Amniotic epithelial cell (primary cell): ENCODE results near the gene RPL31.

Experiments used
- DNase-seq: peaks from one replicate; pipeline ENCODE4 v3.0.0-alpha.2; 2010; ENCODE audit warnings: low read depth

RPL31 gene

DNA sequence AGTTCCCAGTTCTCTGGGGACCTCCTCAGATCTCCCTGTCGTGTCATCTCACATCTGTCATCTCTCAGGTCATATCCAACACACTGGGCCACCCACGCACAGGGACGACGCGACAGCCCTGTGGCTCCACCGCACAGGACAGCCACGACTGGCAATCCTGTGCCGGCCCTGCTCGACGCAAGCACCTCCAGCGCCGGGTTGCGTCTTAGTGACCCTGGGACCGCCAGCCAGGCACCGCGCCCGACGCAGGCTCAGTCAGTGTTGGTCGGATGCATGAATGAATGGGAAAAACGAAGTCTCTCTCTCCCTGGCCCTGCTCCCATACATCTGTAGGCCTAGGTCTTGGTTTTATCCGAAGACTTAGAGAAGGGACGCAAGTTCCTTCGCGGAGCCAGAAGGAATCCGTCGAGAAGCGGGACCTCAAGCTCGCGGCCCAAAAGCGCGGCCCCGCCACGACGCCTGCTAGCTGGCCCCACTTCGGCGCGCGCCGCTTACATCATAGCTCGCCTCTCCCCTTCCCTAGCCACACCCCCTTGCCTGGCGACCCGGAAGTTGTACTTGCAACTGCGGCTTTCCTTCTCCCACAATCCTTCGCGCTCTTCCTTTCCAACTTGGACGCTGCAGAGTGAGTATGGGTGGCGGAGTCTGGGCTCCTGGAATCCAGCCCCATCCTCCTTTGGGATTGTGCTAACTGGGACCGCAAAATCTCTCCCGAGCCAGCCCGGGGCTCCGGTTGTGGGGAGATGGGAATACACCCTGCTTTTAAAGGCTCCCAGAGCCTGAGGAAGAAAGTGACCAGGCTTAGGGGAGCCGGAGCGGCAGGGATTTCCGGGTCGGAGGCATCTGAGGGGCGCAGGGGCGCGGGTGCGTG lies at the start of gene RPL31:
Gene RPL31, plus strand, starts transcription at position 599 of the 871 bp plus-strand sequence. CDS start 413 bp downstream, outside the sequence.
- peak; percentile 96 for DNase-seq

DNA sequence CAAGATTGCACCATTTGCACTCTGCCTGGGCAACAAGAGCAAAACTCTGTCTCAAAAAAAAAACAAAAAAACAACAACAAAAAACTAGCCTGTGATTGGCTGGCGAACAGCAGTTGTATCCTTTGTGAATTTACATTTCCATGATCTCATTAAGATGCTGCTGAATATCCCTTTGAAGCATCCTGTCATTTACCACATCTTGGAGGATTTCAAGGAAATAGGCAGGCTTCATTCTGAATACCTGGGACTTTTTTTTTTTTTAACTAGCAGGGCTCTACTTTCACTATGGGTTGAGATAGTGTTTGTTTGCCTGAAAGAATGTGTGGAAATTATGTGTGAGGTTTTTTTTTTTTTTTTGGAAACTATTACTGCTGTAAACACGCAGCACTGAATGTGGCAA lies 49.6 kb upstream of the RPL31 start:
- DNase-seq = no peak

DNA sequence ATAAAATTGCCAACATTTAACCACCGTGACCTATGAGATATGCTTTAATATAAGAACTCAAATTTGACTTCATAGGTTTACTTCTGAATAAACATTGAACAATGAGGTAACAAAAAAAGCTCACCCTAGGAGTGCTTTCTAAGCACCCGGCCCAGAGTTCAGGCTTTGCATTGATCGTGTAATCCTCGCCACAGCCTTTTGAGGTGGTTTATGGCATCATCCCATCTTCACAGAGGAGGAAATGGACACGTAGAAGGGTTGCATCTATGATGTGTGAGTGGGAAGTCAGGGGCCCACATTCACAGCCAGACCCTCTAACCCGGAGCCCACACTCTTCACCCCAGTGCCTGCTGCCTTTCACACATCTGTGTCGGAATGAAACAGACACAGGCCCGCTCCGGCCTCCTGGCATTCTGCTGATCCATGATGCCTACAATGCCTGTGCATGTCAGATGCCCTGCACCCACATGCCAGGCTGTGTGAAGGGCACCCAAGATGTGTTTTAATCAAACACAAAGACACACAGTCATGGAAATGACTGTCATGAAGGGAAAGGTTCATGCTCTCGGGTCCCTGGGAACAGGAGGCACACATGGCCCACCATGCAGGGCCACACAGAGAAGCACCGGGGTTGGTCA lies 48.6 kb upstream of the RPL31 start:
- DNase-seq = no peak

DNA sequence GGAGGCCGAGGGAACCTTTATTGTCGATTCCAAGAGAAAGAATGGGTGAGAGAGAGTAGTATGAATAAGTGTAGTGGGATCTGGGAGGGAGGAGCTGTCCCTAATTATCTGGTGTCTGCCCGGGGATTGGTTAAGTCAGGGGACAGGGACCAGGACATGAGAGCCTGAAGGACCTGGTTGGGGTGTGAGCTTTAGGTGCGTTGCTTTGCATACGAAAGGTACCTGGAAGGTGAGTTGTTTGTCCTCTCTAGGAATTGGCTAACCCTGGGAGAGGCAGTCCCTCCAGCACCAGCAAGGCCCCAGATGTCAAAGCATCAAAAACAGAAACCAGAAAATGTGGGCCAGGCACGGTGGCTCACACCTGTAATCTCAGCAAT lies 48.1 kb upstream of the RPL31 start:
- no peak for DNase-seq

DNA sequence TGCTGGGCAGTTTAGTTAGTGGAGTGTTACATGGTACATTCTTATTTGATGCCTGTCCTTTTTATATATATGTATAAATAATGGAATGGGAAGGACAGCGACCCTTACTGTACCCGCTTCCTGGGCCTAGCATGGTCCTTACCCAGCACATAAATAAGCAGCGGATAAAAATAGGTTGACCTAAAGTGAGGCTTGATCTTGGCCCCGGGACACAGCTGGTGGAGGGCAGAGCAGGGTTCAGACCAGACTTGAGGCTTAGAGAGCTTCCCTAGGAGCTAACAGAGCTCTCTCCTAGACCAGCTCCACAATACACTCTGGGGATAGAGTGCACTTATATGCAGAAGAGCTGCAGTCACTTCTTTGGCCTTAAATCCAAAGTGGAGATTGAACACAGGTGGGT lies 46.9 kb upstream of the RPL31 start:
- DNase-seq = no peak

DNA sequence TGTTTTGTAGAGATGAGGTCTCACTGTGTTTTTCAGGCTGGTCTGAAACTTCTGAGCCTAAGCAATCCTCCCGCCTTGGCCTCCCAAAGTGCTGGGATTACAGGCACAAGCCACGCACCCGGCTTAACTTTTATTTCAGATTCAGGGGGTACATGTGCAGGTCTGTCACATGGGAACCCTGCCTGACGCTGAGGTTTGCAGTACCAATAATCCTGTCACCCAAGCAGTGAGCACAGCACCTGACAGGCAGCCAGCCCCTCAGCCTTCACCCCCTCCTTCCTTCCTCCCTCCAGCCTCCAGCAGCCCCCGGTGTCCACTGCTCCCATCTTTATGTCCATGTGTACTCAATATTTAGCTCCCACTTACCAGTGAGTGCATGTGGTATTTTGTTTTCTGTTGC lies 46.0 kb upstream of the RPL31 start:
- DNase-seq = no peak

DNA sequence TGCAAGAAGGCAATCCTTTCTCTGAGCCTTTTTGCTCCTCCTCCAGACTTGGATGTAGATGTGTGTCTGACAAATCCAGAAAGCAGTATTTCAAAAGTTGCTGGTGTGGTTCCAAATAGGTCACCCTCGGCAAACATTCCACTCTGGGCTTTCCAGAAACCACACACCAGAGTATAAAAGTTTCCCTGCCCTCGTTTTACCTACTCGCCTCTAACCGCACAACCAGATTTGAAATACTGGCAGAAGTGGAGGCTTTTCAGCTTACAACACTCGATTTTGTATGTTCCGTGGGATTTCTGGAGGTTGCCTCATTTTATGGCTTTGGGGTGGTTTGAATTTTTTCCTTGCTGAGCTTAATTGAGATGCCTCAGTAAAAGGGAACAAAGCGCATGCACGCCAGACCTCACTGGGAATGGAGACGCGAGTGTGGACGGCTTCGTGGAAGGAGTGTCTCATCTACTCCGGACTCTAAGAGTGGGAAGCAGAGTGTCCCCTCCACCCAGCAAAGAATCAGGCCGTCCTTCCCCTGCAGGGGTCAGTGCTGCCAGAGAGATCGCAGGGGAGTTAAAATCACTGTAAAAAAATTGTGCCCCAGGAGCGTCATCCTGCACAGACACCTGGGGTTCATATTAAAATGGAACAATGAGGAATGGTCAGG lies 44.0 kb upstream of the RPL31 start:
- DNase-seq = peak; percentile 99

DNA sequence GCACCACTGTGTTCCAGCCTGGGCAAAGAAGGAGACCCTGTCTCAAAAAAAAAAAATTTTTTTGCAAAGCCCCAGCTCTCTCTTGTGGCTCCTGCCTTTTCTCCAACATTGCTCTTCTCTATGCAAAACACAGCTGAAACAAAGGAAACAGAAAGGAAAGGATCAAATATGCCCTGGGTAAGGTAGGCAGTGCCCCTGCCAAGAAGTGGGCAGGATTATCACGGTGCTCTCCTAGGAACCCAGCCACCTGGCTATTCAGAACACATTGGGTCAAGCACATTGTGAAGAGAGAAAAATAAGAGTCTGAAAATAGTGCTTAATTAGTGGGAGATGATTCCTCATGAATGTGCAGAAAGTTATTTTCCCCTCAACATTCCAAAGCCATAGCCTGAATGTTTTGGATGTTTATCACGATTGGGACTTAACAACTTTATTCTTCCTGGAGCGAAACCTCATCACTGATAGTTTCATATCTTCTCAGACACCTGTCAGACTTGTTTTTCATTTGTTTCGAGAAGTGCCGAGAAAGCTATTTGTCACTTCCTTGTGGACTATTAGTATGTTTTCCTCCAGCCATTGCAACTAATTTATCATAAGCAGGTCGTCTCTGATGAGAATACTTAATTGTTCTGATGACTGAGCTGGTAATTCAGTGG lies 42.7 kb upstream of the RPL31 start:
- peak; percentile 75 for DNase-seq

DNA sequence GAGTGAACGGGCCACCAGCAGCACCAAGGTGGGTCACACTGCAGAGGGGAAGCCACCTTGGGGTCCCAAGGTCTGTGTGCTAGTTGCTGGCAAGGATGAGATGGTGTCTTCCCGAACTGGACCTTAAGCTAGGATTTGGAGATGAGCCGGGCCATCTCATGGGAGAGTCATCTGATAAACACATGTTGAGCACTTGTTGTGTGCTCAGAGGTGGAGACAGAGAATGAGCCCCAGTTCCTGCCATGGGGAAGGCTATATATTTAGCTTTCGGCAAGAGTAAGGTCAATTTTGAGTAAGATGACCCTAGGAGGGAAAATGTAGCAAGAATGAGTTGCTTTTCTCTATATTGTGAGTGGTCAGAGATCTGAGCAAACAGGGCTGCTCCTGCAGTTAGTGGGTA lies 41.4 kb upstream of the RPL31 start:
- no peak for DNase-seq

DNA sequence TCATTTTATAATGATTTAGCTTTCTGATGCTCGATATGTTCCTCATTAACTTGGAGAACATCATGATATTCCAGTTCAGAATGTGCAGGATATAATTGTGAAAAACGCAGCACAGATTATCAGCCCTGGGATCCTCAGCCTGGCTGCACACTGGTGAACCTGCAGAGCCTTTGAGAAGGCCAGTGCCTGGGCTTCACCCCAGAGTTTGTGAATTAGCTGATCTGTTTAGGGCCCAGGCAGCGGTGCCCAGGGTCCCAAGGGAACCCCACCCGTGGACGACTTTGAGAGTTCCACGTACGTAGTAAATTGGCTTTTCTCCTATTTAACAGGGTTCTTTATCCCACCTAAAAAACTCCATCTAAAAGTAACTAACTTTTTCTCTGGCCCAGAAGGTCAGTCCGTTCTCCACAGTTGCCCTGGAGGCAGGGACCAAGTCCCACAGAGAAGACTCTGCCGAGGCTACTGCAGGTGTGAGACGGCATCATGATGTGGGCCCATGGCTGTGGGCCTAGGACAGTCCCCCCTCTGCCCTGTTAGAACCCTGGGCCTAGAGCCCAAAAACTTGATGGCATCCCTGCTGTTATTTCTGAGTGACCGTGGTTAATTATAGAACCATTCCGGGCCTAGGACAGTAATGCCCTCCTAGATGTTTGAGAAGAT lies 39.6 kb upstream of the RPL31 start:
- no peak for DNase-seq

DNA sequence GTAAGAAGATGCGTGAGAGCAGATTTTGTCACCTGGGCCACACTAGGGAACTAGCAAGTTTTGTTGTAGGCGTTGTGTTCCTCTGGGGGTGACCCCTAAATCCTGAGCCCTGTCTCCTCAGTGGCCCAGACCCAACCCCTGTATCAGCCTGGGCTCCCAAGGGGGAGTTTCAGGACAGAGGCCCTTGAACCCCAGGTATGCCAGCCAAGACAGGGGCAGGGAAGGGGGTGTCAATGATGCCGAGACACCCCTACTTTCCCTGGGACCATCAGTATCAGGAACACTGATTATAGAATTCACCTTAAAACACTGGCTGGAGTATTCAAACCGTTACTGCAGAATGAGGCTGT lies 39.1 kb upstream of the RPL31 start:
- no peak for DNase-seq

DNA sequence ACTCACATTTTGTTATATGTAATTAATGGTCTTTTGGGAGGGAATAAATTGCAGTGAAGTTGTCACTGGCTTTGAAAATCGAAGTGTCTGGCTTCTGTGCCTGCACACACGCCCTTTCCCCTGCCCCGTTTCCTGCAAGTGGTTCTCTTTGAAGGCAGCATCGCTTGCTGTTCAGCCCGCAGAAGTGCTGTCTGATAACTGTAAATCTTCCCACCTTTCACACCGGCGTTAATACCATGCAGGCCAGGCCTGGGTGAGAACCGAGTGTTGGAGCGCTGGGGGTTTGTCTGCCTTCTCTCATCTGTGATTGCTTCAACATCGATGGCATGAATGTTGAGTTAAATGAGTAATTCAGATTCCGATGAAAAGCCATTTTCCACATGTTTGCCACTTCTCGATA lies 37.9 kb upstream of the RPL31 start:
- DNase-seq = no peak

DNA sequence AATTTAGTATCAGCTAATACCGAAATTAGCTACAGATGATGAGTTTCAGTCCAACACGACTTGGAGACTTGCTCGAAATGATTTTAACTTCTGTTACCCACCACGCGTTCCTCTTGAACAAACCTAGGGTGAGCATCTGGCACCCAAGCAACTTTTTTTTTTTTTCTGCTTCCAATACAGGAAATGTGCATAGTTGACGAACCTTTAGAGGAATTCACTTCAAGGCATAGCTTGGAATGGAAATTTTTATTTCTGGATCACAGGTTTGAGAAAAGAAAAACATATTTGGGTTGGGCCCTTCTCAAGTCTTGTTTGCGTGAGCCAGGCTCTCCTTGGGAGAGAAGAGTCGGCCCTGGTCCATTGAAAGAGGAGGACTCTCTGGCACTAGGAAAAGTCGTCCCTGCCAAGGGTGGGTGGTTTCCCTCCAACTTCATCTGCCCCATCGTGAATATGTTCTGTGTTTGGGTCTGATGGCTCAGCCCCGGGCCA lies 37.4 kb upstream of the RPL31 start:
- no peak for DNase-seq

DNA sequence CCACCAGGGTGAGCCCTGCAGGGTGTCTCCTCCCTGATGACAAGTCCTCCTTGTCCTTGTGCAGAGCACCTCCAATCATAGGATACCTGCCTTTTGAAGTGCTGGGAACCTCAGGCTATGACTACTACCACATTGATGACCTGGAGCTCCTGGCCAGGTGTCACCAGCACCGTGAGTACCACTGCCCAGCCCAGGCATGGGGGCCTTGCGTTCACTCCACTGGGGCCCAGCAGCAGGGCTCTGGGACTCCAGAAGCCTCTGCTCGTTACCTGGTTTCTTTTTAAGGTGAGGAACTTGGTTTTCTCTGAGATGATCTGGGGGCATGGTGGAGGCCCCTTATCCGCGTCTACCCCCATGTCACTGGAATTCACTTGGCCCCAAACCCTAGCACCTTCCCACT lies 36.5 kb upstream of the RPL31 start:
- DNase-seq = no peak

DNA sequence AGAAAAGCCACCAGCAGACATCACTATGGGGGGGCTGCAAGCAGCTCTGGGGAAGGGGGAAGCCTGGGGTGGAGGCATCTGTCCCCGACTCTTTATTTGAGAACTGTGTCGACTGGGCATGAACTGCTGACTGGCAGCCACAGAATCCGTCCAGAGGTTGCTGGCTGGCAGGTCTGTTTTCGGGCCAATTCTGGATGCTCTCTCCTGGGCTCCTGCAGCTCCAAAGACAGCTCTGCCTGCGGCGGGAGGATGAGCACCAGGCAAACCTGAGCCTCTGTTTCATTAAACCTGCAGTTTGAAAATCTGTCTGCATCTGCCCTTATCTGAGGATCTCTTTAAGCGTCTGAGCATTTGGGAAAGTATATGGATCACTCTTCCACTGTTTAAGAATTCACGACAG lies 34.4 kb upstream of the RPL31 start:
- DNase-seq = no peak

DNA sequence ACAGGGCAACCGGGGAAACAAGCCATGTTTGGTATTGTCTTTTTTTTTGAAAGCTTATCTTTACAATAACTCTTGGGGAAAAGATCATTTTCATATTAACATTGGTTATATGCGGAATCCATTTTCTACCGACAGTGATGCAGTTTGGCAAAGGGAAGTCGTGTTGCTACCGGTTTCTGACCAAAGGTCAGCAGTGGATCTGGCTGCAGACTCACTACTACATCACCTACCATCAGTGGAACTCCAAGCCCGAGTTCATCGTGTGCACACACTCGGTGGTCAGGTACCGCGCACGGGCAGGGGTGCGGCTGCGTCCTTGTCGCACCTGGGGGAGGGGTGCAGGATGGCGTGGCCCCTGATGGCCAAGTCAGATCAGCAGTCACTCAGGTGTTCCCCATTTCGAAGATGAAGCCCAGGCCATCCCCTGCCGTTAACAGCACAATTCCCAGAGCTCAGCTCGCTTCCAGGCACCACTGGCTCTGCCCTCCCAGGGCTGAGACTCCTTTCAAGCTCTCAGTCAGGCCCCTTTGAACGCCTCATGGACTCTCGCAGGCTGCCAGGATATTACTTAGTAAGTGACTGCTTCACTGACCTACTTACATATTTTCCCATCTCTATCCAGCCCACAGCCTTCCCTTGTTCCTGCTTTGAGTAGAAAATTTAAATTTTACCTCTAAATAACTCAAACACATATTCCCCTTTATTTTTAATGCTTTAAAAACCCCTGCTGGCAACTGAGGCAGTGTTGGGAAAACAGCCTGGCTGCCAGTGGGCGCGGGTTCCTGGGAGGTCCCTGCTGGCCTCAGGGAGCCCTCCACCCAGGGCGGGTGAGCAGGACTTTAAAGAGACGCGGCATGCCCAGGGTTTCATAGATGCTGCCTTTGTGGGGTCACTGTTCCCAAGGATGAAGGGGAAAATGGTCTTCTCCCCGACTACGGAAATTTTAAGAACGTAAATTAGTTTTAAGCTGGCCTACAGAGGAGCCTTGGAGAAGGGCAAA lies 33.6 kb upstream of the RPL31 start:
- no peak for DNase-seq

DNA sequence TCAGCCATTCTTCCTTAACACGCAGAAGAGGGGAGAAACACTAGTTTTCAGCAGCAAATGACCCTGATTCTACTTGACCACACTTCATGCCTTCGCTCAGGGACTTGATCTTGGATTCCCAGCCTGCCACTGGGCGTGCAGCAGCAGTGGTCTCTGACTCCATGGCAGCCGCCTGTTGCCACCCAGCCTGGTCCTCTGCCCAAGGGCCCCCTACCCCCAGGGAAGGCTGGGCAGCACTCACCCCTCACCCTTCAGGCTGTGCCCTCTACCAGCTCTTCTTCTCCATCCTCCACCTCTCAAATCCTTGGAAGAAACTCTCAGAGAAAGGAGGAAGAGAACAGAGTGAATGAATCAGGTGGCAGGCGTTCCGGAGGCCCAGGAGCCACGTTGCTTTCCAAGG lies 32.1 kb upstream of the RPL31 start:
- DNase-seq = no peak

DNA sequence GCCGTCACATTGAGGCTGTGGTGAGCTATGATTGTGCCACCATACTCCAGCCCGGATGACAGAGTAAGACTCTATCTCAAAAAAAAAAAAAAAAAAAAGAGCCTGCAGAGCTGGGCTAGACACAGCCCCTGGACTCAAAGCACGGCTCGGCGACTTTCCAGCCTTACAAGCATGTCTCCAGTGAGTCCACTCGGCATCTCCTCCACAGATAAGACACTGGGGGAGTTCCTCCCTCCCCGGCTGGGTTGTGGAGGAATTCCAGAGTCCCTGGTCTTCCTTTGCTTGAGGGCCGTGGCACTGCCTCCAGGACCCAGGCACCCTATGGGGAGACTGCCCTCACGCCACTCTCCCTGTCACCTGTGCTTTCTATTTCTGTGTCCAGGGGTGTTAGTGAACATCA lies 30.9 kb upstream of the RPL31 start:
- peak; percentile 21 for DNase-seq

DNA sequence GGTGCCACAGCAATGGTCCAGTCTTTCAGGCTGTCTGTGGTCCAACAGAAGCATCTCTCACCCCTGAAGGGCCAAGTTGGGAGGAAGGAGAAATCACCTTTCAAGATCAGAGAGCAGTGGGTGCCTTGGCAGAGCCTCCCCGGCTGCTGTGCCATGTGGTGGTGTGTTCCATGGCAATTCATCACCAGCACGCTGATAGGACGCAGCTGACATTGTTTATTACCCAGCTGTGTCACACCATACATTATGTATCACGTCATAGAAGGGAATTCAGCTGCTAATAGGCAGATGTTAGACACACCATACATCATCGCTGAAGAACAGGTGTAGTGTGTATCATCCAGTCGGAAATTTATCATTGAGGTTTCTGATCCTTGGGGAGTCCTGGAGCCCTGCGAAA lies 29.6 kb upstream of the RPL31 start:
- no peak for DNase-seq

DNA sequence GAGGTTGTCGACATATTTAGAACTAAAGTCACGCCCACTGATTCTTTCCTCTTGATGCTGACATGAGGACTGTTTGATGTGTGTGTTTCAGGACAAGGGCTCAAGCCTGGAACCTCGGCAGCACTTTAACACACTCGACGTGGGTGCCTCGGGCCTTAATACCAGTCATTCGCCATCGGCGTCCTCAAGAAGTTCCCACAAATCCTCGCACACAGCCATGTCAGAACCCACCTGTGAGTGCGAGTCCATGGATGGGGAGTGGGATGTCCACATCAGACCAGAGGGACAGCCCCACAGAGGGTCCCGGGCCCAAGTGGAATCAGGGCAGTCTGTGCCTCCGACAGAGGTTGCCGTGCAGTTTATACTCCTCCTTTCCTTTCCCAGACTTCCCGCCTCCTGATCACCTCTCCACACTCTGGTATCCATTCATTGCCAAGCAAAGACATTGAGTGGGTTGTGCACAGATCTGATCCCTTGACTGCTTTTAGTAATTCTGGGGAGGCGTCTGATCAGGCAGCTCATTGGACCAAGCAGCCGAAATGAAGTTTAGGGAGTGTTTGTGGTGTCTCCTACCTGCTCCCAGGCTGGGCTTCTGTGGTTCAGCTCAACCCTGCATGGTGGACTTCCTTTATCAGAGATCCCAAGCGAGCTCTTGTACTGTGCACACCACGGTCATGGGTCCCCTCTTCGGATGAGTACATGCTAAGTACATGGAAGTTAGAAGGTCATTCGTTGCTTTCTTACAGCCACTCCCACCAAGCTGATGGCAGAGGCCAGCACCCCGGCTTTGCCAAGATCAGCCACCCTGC lies 27.2 kb upstream of the RPL31 start:
- DNase-seq = no peak
